Smooth muscle cell (in vitro differentiated cells): ENCODE data around the gene CCDC54. TPM values are rescaled to one million over a fixed set of nuclear protein-coding genes. Genes with fewer than 3 reads are reported as not detected.

Experiments used
- DNase-seq: peaks from one replicate; lab custom pipeline; 2025; ENCODE audit not compliant: unreplicated experiment; lab: John Stamatoyannopoulos, UW
- H2AFZ ChIP-seq: fragments of 200-600 bp; sonication (generic); 2 replicates; pipeline ENCODE4 v1.6.0; 2016; ENCODE audit warnings: antibody characterized with exemption, low read depth, mild to moderate bottlenecking
- H3F3A ChIP-seq: fragments of 200-600 bp; sonication (generic); 2 replicates; pipeline ENCODE4 v1.6.0; 2017; ENCODE audit warnings: antibody characterized with exemption, low read depth
- H3K27ac ChIP-seq: fragments of 200-600 bp; sonication (generic); 2 replicates; pipeline ENCODE4 v1.5.1; 2016; ENCODE audit warnings: low read depth, mild to moderate bottlenecking
- H3K27me3 ChIP-seq: fragments of 200-600 bp; sonication (generic); 2 replicates; pipeline ENCODE4 v1.6.1; 2016; ENCODE audit warnings: low read depth, mild to moderate bottlenecking
- H3K36me3 ChIP-seq: fragments of 200-600 bp; sonication (generic); 2 replicates; pipeline ENCODE4 v1.5.1; 2016; ENCODE audit warnings: low read depth
- H3K4me1 ChIP-seq: fragments of 200-600 bp; sonication (generic); 2 replicates; pipeline ENCODE4 v1.5.1; 2016; ENCODE audit warnings: low read depth
- H3K4me2 ChIP-seq: fragments of 200-600 bp; sonication (generic); 2 replicates; pipeline ENCODE4 v1.6.0; 2016; ENCODE audit warnings: mild to moderate bottlenecking
- H3K4me3 ChIP-seq: fragments of 200-600 bp; sonication (generic); 2 replicates; pipeline ENCODE4 v1.5.1; 2016; ENCODE audit warnings: mild to moderate bottlenecking
- H3K79me2 ChIP-seq: fragments of 200-600 bp; sonication (generic); 2 replicates; pipeline ENCODE4 v1.6.0; 2016; ENCODE audit warnings: low read depth, mild to moderate bottlenecking
- H3K9ac ChIP-seq: fragments of 200-600 bp; sonication (generic); 2 replicates; pipeline ENCODE4 v1.6.0; 2016; ENCODE audit warnings: low read depth
- H3K9me3 ChIP-seq: fragments of 200-600 bp; sonication (generic); replicated peaks from 2 replicates; pipeline ENCODE4 v1.5.1; 2016; ENCODE audit warnings: low read depth
- H4K20me1 ChIP-seq: fragments of 200-600 bp; sonication (generic); 2 replicates; pipeline ENCODE4 v1.6.0; 2016; ENCODE audit warnings: low read depth
- CTCF ChIP-seq: fragments of 200-600 bp; sonication (generic); IDR thresholded peaks from 2 replicates; pipeline ENCODE4 v1.5.1; 2017; ENCODE audit warnings: borderline replicate concordance, mild to moderate bottlenecking, antibody characterized with exemption; ENCODE audit not compliant: insufficient read depth, poor library complexity, severe bottlenecking
- WGBS: methylation state at CpG from one replicate; pipeline ENCODE4 v1.1.7; 2016; ENCODE audit warnings: low lambda C conversion rate; 5-methylcytosine and 5-hydroxymethylcytosine counted together
- polyA plus RNA-seq: library from polyadenylated mRNA; unstranded; fragments of >200 nt; fragmentation: Nextera tagmentation; extraction: Ambion mirVana; gene quantifications from 2 replicates; pipeline ENCODE4 v1.2.1, GENCODE V29; 2016
- total RNA-seq: library from RNA; depleted of rRNA; stranded (reverse); fragments of >200 nt; gene quantifications from 2 replicates; pipeline ENCODE4 v1.2.3, GENCODE V29; 2014

Gene CCDC54
- total and polyA plus RNA-seq, 2 experiments from 2014 or later, result 0.49 TPM; not detected in 1

GRCh38 chr3:107410606-107411005 is 33.4 kb downstream of the CCDC54 start:
- no peak for DNase-seq
- Histone ChIP-seq H3K27me3 (no peaks in the 10 kb centered on the region), H2AFZ (no peak overlapping the region), H3K36me3 (no peaks in the 10 kb centered on the region), H3K9ac (no peak overlapping the region), H3K4me3 (no peak overlapping the region), H4K20me1 (no peaks in the 10 kb centered on the region), H3K27ac (no peak overlapping the region), H3K9me3 (no peaks in the 10 kb centered on the region), H3K4me1 (no peaks in the 10 kb centered on the region), H3F3A (no peaks in the 10 kb centered on the region), H3K79me2 (no peaks in the 10 kb centered on the region), H3K4me2 (no peak overlapping the region)
- no peak for TF ChIP-seq CTCF
- WGBS, result 100% methylated on average over 1 of the region's 1 CpG

- DNase-seq, result no peak
- H4K20me1 ChIP-seq, result no peaks in the 10 kb centered on the region
- H2AFZ ChIP-seq, result no peak overlapping the region
- H3K4me1 ChIP-seq, result no peaks in the 10 kb centered on the region
- H3K4me2 ChIP-seq, result no peak overlapping the region
- no peak overlapping the region for H3K4me3 ChIP-seq
- H3K27ac ChIP-seq, result no peak overlapping the region
- H3K79me2 ChIP-seq, result no peaks in the 10 kb centered on the region
- no peaks in the 10 kb centered on the region for H3K9me3 ChIP-seq
- H3F3A ChIP-seq, result no peaks in the 10 kb centered on the region
- no peak for TF ChIP-seq CTCF
- no peak overlapping the region for H3K9ac ChIP-seq
- no peaks in the 10 kb centered on the region for H3K36me3 ChIP-seq
- no peaks in the 10 kb centered on the region for H3K27me3 ChIP-seq
These were observed 33.8 kb downstream of the CCDC54 start for GRCh38 chr3:107411056-107411455.

- WGBS, result 87% methylated on average over 2 of the region's 2 CpGs
- H3K79me2 ChIP-seq, result no peaks in the 10 kb centered on the region
- no peak overlapping the region for H3K4me3 ChIP-seq
- no peaks in the 10 kb centered on the region for H3F3A ChIP-seq
- H3K27ac ChIP-seq, result no peak overlapping the region
- H3K27me3 ChIP-seq, result no peaks in the 10 kb centered on the region
- H2AFZ ChIP-seq, result no peak overlapping the region
- no peak overlapping the region for H3K9ac ChIP-seq
- TF ChIP-seq CTCF, result no peak
- H4K20me1 ChIP-seq, result no peaks in the 10 kb centered on the region
- no peaks in the 10 kb centered on the region for H3K4me1 ChIP-seq
- H3K9me3 ChIP-seq, result no peaks in the 10 kb centered on the region
- DNase-seq, result no peak
- H3K4me2 ChIP-seq, result no peak overlapping the region
- H3K36me3 ChIP-seq, result no peaks in the 10 kb centered on the region
These were observed 34.5 kb downstream of the CCDC54 start for GRCh38 chr3:107411779-107412178.

GRCh38 chr3:107412376-107412775 is 35.1 kb downstream of the CCDC54 start:
- Histone ChIP-seq H3K4me1 (no peaks in the 10 kb centered on the region), H3K4me3 (no peak overlapping the region), H4K20me1 (no peaks in the 10 kb centered on the region), H3K27me3 (no peaks in the 10 kb centered on the region), H3K79me2 (no peaks in the 10 kb centered on the region), H3K4me2 (no peak overlapping the region), H3F3A (no peaks in the 10 kb centered on the region), H2AFZ (no peak overlapping the region), H3K9ac (no peak overlapping the region), H3K9me3 (no peaks in the 10 kb centered on the region), H3K27ac (no peak overlapping the region), H3K36me3 (no peaks in the 10 kb centered on the region)
- TF ChIP-seq CTCF, result no peak
- WGBS, result 87% methylated on average over 3 of the region's 3 CpGs
- DNase-seq, result no peak
